Fibroblast of skin of right quadriceps (primary cell): ENCODE results near the gene AGFG2.
"Not testable (repeated sequence)": the region's sequence is repeated elsewhere in the genome, so short reads cannot be mapped to it uniquely, and the experiment has no call there.

Experiments used
- DNase-seq: peaks from one replicate; pipeline ENCODE4 v3.0.0-alpha.2; 2013

The AGFG2 gene

GRCh38 chr7:100521909-100522593, 17.0 kb upstream of the AGFG2 start:
- not testable (repeated sequence) for DNase-seq

- DNase-seq = not testable (repeated sequence)
Observed at GRCh38 chr7:100523192-100523591, 15.8 kb upstream of the AGFG2 start.

- DNase-seq = not testable (repeated sequence)
Observed at GRCh38 chr7:100528108-100528866, 10.7 kb upstream of the AGFG2 start.

GRCh38 chr7:100532165-100533022, 6.6 kb upstream of the AGFG2 start:
- DNase-seq = no peak

GRCh38 chr7:100535982-100536381, 3.0 kb upstream of the AGFG2 start:
- not testable (repeated sequence) for DNase-seq

GRCh38 chr7:100536695-100537094, 2.3 kb upstream of the AGFG2 start:
- DNase-seq = not testable (repeated sequence)

GRCh38 chr7:100538348-100538653, 702 bp upstream of the AGFG2 start:
- DNase-seq = no peak

GRCh38 chr7:100539436-100540006, 518 bp downstream of the AGFG2 start:
- DNase-seq = no peak

GRCh38 chr7:100540073-100540723, 1.2 kb downstream of the AGFG2 start:
- no peak for DNase-seq

GRCh38 chr7:100541309-100541708, 2.3 kb downstream of the AGFG2 start:
- DNase-seq = not testable (repeated sequence)

- DNase-seq = no peak
Observed at GRCh38 chr7:100543586-100543985, 4.6 kb downstream of the AGFG2 start.

- no peak for DNase-seq
Observed at GRCh38 chr7:100544386-100544785, 5.4 kb downstream of the AGFG2 start.

GRCh38 chr7:100544967-100545359, 6.0 kb downstream of the AGFG2 start:
- DNase-seq = no peak

- DNase-seq = peak; percentile 93
Observed at GRCh38 chr7:100545360-100546128, 6.5 kb downstream of the AGFG2 start.

GRCh38 chr7:100546129-100546925, 7.3 kb downstream of the AGFG2 start:
- no peak for DNase-seq

GRCh38 chr7:100546926-100547800, 8.2 kb downstream of the AGFG2 start:
- DNase-seq = no peak

GRCh38 chr7:100547872-100548271, 8.9 kb downstream of the AGFG2 start:
- no peak for DNase-seq

GRCh38 chr7:100548446-100548845, 9.4 kb downstream of the AGFG2 start:
- peak; percentile 57 for DNase-seq

GRCh38 chr7:100552532-100552931, 13.5 kb downstream of the AGFG2 start:
- DNase-seq = no peak

GRCh38 chr7:100553032-100553431, 14.0 kb downstream of the AGFG2 start:
- no peak for DNase-seq
